SU-DHL-6 (cell line): ENCODE data around the gene FCAR.
"Not testable (repeated sequence)": the region's sequence is repeated elsewhere in the genome, so short reads cannot be mapped to it uniquely, and the experiment has no call there.

Source experiments
- H2AFZ ChIP-seq: fragments of 200-600 bp; sonication (generic); 2 replicates; pipeline ENCODE4 v1.6.1; 2014; ENCODE audit warnings: low read depth, mild to moderate bottlenecking, moderate library complexity, mixed read lengths, antibody characterized with exemption, low read length; ENCODE audit not compliant: severe bottlenecking
- H3F3A ChIP-seq: fragments of 200-600 bp; shearing (Covaris generic); 2 replicates; pipeline ENCODE4 v1.6.0; 2016; ENCODE audit warnings: antibody characterized with exemption, mild to moderate bottlenecking; ENCODE audit not compliant: insufficient read depth
- H3K27ac ChIP-seq: fragments of 200-600 bp; sonication (generic); 2 replicates; pipeline ENCODE4 v1.5.1; 2016; ENCODE audit warnings: low read depth, mild to moderate bottlenecking, low read length, moderate library complexity, mixed read lengths
- H3K27me3 ChIP-seq: fragments of 200-600 bp; sonication (generic), shearing (Covaris generic); 2 replicates; pipeline ENCODE4 v1.6.0; 2014; ENCODE audit warnings: mild to moderate bottlenecking, low read length
- H3K36me3 ChIP-seq: fragments of 200-600 bp; sonication (generic); 2 replicates; pipeline ENCODE4 v1.6.1; 2014; ENCODE audit warnings: mild to moderate bottlenecking, low read length, mixed read lengths
- H3K4me2 ChIP-seq: fragments of 300-600, 200-600 bp; shearing (Covaris generic), sonication (generic); 2 replicates; pipeline ENCODE4 v1.6.0; 2014; ENCODE audit warnings: low read length, low read depth, mild to moderate bottlenecking; ENCODE audit not compliant: poor library complexity, severe bottlenecking
- H3K4me3 ChIP-seq: fragments of 200-600 bp; sonication (generic); 2 replicates; pipeline ENCODE4 v1.5.1; 2014; ENCODE audit warnings: antibody characterized with exemption, low read length, mild to moderate bottlenecking, mixed read lengths; ENCODE audit not compliant: insufficient read depth, poor library complexity, severe bottlenecking
- H3K79me2 ChIP-seq: fragments of 200-600 bp; sonication (generic); 2 replicates; pipeline ENCODE4 v1.6.1; 2014; ENCODE audit warnings: mild to moderate bottlenecking, low read length, moderate library complexity; ENCODE audit not compliant: insufficient read depth
- H3K9ac ChIP-seq: fragments of 200-600 bp; sonication (generic); 2 replicates; pipeline ENCODE4 v1.7.0; 2014; ENCODE audit warnings: mild to moderate bottlenecking, low read length
- H3K9me2 ChIP-seq: fragments of 200-600 bp; sonication (generic); replicated peaks from 2 replicates; pipeline ENCODE4 v1.6.1; 2014; ENCODE audit warnings: low read length; ENCODE audit not compliant: insufficient read depth
- H3K9me3 ChIP-seq: fragments of 200-600 bp; sonication (generic); 2 replicates; pipeline ENCODE4 v1.6.1; 2014; ENCODE audit warnings: low read length, mixed read lengths; ENCODE audit not compliant: insufficient read depth
- H4K20me1 ChIP-seq: fragments of 200-600 bp; sonication (generic); 2 replicates; pipeline ENCODE4 v1.6.1; 2014; ENCODE audit warnings: low read depth, mild to moderate bottlenecking, antibody characterized with exemption, low read length, moderate library complexity, mixed read lengths
- CTCF ChIP-seq: fragments of 200-600 bp; sonication (generic); IDR thresholded peaks from one replicate; pipeline ENCODE4 v1.5.1; 2017; ENCODE audit warnings: antibody characterized with exemption, mild to moderate bottlenecking, low read length, moderate library complexity; ENCODE audit not compliant: insufficient read depth, poor library complexity, severe bottlenecking
- EZH2phosphoT487 ChIP-seq: fragments of 200-600 bp; sonication (generic), shearing (Covaris generic); conservative IDR thresholded peaks from 2 replicates; pipeline ENCODE4 v1.6.1; 2018; ENCODE audit warnings: mild to moderate bottlenecking, antibody characterized with exemption, low read length, moderate library complexity, mixed read lengths

The FCAR gene

GRCh38 chr19:54928299-54928698 is 54.3 kb downstream of the FCAR start:
- Histone ChIP-seq H3F3A (no peaks in the 10 kb centered on the region; the same call in none of the 2 replicates), H2AFZ (no peak overlapping the region), H3K36me3 (peaks cover 54% of the 10 kb centered on the region), H3K9me3 (peaks cover 7% of the 10 kb centered on the region; the same call in 1 of the 2 replicates), H3K9ac (no peak overlapping the region), H3K27ac (no peak overlapping the region), H3K9me2 (no peaks in the 10 kb centered on the region), H3K79me2 (no peaks in the 10 kb centered on the region; the same call in 1 of the 2 replicates), H3K4me3 (no peak overlapping the region), H3K27me3 (no peaks in the 10 kb centered on the region), H3K4me2 (no peak overlapping the region), H4K20me1 (no peaks in the 10 kb centered on the region)
- TF ChIP-seq EZH2phosphoT487 (no peak), CTCF (no peak)

- Histone ChIP-seq H3K27ac (peak overlapping the region; percentile 84), H3K4me2 (peak overlapping the region; percentile 76)
These were observed 63.9 kb downstream of the FCAR start for GRCh38 chr19:54937926-54938325.

GRCh38 chr19:54938906-54939305 is 64.9 kb downstream of the FCAR start:
- H3K4me3 ChIP-seq, result peak overlapping the region; percentile 81
- H3K9me2 ChIP-seq, result no peaks in the 10 kb centered on the region
- peak overlapping the region; percentile 74 for H3K9ac ChIP-seq
- peak overlapping the region; percentile 8 for H2AFZ ChIP-seq
- no peaks in the 10 kb centered on the region for H3K27me3 ChIP-seq
- peaks cover 21% of the 10 kb centered on the region for H3K36me3 ChIP-seq
- H3K27ac ChIP-seq, result peak overlapping the region; percentile 84
- peaks cover 41% of the 10 kb centered on the region for H3K79me2 ChIP-seq
- H3K9me3 ChIP-seq, result no peaks in the 10 kb centered on the region
- H4K20me1 ChIP-seq, result no peaks in the 10 kb centered on the region
- H3F3A ChIP-seq, result peaks cover 6% of the 10 kb centered on the region
- no peak for TF ChIP-seq EZH2phosphoT487
- no peak for TF ChIP-seq CTCF
- H3K4me2 ChIP-seq, result peak overlapping the region; percentile 76

More at GRCh38 chr19:54937926-54938325, 63.9 kb downstream of the FCAR start:
- H3K9me3 ChIP-seq, result no peaks in the 10 kb centered on the region
- no peaks in the 10 kb centered on the region for H4K20me1 ChIP-seq
- H3K9ac ChIP-seq, result peak overlapping the region; percentile 74
- H3K27me3 ChIP-seq, result no peaks in the 10 kb centered on the region
- H3K9me2 ChIP-seq, result no peaks in the 10 kb centered on the region
- peaks cover 6% of the 10 kb centered on the region for H3F3A ChIP-seq
- peak overlapping the region; percentile 81 for H3K4me3 ChIP-seq
- no peak for TF ChIP-seq EZH2phosphoT487
- TF ChIP-seq CTCF, result no peak
- no peak overlapping the region for H2AFZ ChIP-seq
- H3K79me2 ChIP-seq, result peaks cover 41% of the 10 kb centered on the region
- H3K36me3 ChIP-seq, result peaks cover 26% of the 10 kb centered on the region

- H3K9me2 ChIP-seq, H3K9me3 ChIP-seq, H2AFZ ChIP-seq, H3K27me3 ChIP-seq, H3K4me3 ChIP-seq, H4K20me1 ChIP-seq: not testable (repeated sequence)
- Histone ChIP-seq H3K36me3 (peaks cover 15% of the 10 kb centered on the region), H3K9ac (peak overlapping the region; percentile 74; the same call in 1 of the 2 replicates), H3K27ac (peak overlapping the region; percentile 84), H3K4me2 (peak overlapping the region; percentile 76), H3K79me2 (peaks cover 36% of the 10 kb centered on the region), H3F3A (peaks cover 10% of the 10 kb centered on the region)
These were observed 65.5 kb downstream of the FCAR start for GRCh38 chr19:54939538-54939937.
